Measurements from ENCODE around the gene CEP20. TPM values are rescaled to one million over a fixed set of nuclear protein-coding genes. Genes with fewer than 3 reads are reported as not detected.
"Not testable (repeated sequence)": the region's sequence is repeated elsewhere in the genome, so short reads cannot be mapped to it uniquely, and the experiment has no call there.

The CEP20 gene
- total and polyA plus RNA-seq, 2 of the 8 experiments (the other 6 are each of a cell fraction or from before 2014, with no cell fraction given), result 16.2 to 49.0 TPM

GRCh38 chr16:15919331-15919730, 30.9 kb upstream of the CEP20 start (continued):
- TF ChIP-seq USF2 (IDR thresholded peaks at IDR 0.05; ENCODE audit: low read length), result no peak

GRCh38 chr16:15918314-15918713, 29.9 kb upstream of the CEP20 start:
- H2BK120ac ChIP-seq (replicated peaks; ENCODE audit: low read depth, low read length); H3K4ac ChIP-seq (replicated peaks; ENCODE audit: insufficient read length, low read depth, low read length); H2AK5ac ChIP-seq (ENCODE audit: low read depth, low read length); H3K36me3 ChIP-seq (ENCODE audit: control insufficient read depth in 2 of 4, insufficient read depth in 4 of 4, low read length in 3 of 4); H2BK5ac ChIP-seq (ENCODE audit: low read depth, low read length); H4K20me1 ChIP-seq (replicated peaks in 1 of 2; ENCODE audit: control insufficient read depth in 1 of 2, insufficient read depth in 2 of 2, low read length in 2 of 2); H3K4me1 ChIP-seq (replicated peaks in 1 of 4; ENCODE audit: control insufficient read depth in 3 of 4, insufficient read depth in 4 of 4, low read length in 3 of 4); H3K18ac ChIP-seq (ENCODE audit: extremely low read depth, low read length); DNase-seq (ENCODE audit: low read depth in 1 of 2, low spot score in 2 of 2); H3K79me2 ChIP-seq (ENCODE audit: control insufficient read depth in 1 of 2, insufficient read depth in 2 of 2, low read length in 2 of 2); H3K23ac ChIP-seq (ENCODE audit: insufficient read length); FAIRE-seq; H4K8ac ChIP-seq (ENCODE audit: extremely low read depth, insufficient read depth, low read length); H3K9me3 ChIP-seq (ENCODE audit: insufficient read depth in 2 of 2, low read depth in 1 of 2, low read length in 1 of 2); H3K23me2 ChIP-seq (ENCODE audit: low read depth, low read length); H3K4me3 ChIP-seq (ENCODE audit: extremely low read depth in 1 of 4, insufficient read depth in 2 of 4, low read depth in 3 of 4, low read length in 4 of 4); H2BK20ac ChIP-seq (ENCODE audit: low read length); H3K79me1 ChIP-seq (ENCODE audit: low read depth, low read length); H2BK12ac ChIP-seq (ENCODE audit: low read depth, low read length); H3K27me3 ChIP-seq (replicated peaks in 1 of 4; ENCODE audit: control insufficient read depth in 3 of 4, extremely low read depth in 1 of 4, insufficient read depth in 3 of 4, low read length in 3 of 4); H4K91ac ChIP-seq (replicated peaks; ENCODE audit: insufficient read length, low read length); H3K56ac ChIP-seq (replicated peaks; ENCODE audit: insufficient read length, low read depth, low read length); H3K27ac ChIP-seq (ENCODE audit: low read depth, low read length); CTCF ChIA-PET (ENCODE audit: partially characterized antibody); H3K14ac ChIP-seq (ENCODE audit: insufficient read length); H2AFZ ChIP-seq (ENCODE audit: low read length); H3K9ac ChIP-seq (replicated peaks in 1 of 4; ENCODE audit: extremely low read depth in 1 of 4, low read depth in 3 of 4, low read length in 3 of 4); H2BK15ac ChIP-seq (ENCODE audit: low read length); POLR2A ChIA-PET (ENCODE audit: partially characterized antibody); H3K4me2 ChIP-seq (ENCODE audit: insufficient read depth in 1 of 2, low read depth in 2 of 2, low read length in 2 of 2); H4K5ac ChIP-seq (ENCODE audit: insufficient read length, low read depth, low read length): not testable (repeated sequence)
- WGBS, 2 experiments (ENCODE audit: extremely low coverage in 1 of 2, insufficient coverage in 1 of 2, insufficient read length in 1 of 2, insufficient replicate concordance in 2 of 2, low coverage in 1 of 2, low lambda C conversion rate in 2 of 2, missing lambda C conversion rate in 1 of 2), result 77% methylated on average over 3 of the region's 3 CpGs; no CpG with 5 or more reads in 1 of the 2 experiments
